GM21717 (cell line): ENCODE data around the gene UVRAG.
"Not testable (repeated sequence)": the region's sequence is repeated elsewhere in the genome, so short reads cannot be mapped to it uniquely, and the experiment has no call there.

Source experiments
- ATAC-seq: cut with Tn5 transposase; IDR thresholded peaks from one replicate; pipeline ENCODE4 v1.9.1; 2021; ENCODE audit warnings: mild to moderate bottlenecking, moderate library complexity; ENCODE audit not compliant: unreplicated experiment

UVRAG gene

GRCh38 chr11:75946531-75947530 is 131.8 kb downstream of the UVRAG start:
- ATAC-seq = no peak

GRCh38 chr11:75949023-75949672 is 134.1 kb downstream of the UVRAG start:
- no peak for ATAC-seq

- ATAC-seq = no peak
Observed at GRCh38 chr11:75950141-75950540, 135.1 kb downstream of the UVRAG start.

GRCh38 chr11:75954039-75954438 is 139.0 kb downstream of the UVRAG start:
- no peak for ATAC-seq

GRCh38 chr11:75955443-75955842 is 140.4 kb downstream of the UVRAG start:
- no peak for ATAC-seq

- no peak for ATAC-seq
Observed at GRCh38 chr11:75959540-75959939, 144.5 kb downstream of the UVRAG start.

GRCh38 chr11:75964071-75964470 is 149.1 kb downstream of the UVRAG start:
- ATAC-seq = no peak

- ATAC-seq = no peak
Observed at GRCh38 chr11:75966537-75967287, 151.7 kb downstream of the UVRAG start.

- no peak for ATAC-seq
Observed at GRCh38 chr11:75968021-75968625, 153.1 kb downstream of the UVRAG start.

GRCh38 chr11:75969626-75970308 is 154.8 kb downstream of the UVRAG start:
- ATAC-seq = no peak

- not testable (repeated sequence) for ATAC-seq
Observed at GRCh38 chr11:75973710-75974109, 158.7 kb downstream of the UVRAG start.

- not testable (repeated sequence) for ATAC-seq
Observed at GRCh38 chr11:75979075-75979474, 164.1 kb downstream of the UVRAG start.

GRCh38 chr11:75979479-75980027 is 164.5 kb downstream of the UVRAG start:
- ATAC-seq = not testable (repeated sequence)

- ATAC-seq = no peak
Observed at GRCh38 chr11:75980031-75980430, 165.0 kb downstream of the UVRAG start.

- no peak for ATAC-seq
Observed at GRCh38 chr11:75981546-75981945, 166.5 kb downstream of the UVRAG start.

GRCh38 chr11:75982309-75982708 is 167.3 kb downstream of the UVRAG start:
- no peak for ATAC-seq

GRCh38 chr11:75986966-75987365 is 172.0 kb downstream of the UVRAG start:
- no peak for ATAC-seq

GRCh38 chr11:75993126-75993525 is 178.1 kb downstream of the UVRAG start:
- ATAC-seq = no peak

- no peak for ATAC-seq
Observed at GRCh38 chr11:75994616-75995015, 179.6 kb downstream of the UVRAG start.
